NCI-H748 treated with DMSO at 0.1 percent for 48 hours (cell line): ENCODE measurements around the gene STAT5B.
A peak's percentile ranks its signal among the peaks of the same experiment; 100 is the strongest.
"Not testable (repeated sequence)": the region's sequence is repeated elsewhere in the genome, so short reads cannot be mapped to it uniquely, and the experiment has no call there.

Experiments used
- DNase-seq: peaks from one replicate; lab custom pipeline; 2025; lab: John Stamatoyannopoulos, UW

STAT5B gene

GRCh38 chr17:42233156-42233555, 43.0 kb downstream of the STAT5B start:
- no peak for DNase-seq

- no peak for DNase-seq
Observed at GRCh38 chr17:42230225-42230624, 46.0 kb downstream of the STAT5B start.

GRCh38 chr17:42227849-42228700, 48.1 kb downstream of the STAT5B start:
- DNase-seq, result no peak

GRCh38 chr17:42225646-42226045, 50.5 kb downstream of the STAT5B start:
- DNase-seq, result no peak

GRCh38 chr17:42224651-42225050, 51.5 kb downstream of the STAT5B start:
- DNase-seq, result no peak

- DNase-seq, result peak; percentile 24
Observed at GRCh38 chr17:42221886-42222745, 54.1 kb downstream of the STAT5B start.

- DNase-seq, result not testable (repeated sequence)
Observed at GRCh38 chr17:42219280-42219679, 56.9 kb downstream of the STAT5B start.

- DNase-seq, result no peak
Observed at GRCh38 chr17:42214156-42214555, 62.0 kb downstream of the STAT5B start.

GRCh38 chr17:42212382-42212781, 63.8 kb downstream of the STAT5B start:
- no peak for DNase-seq

GRCh38 chr17:42211921-42212341, 64.3 kb downstream of the STAT5B start:
- not testable (repeated sequence) for DNase-seq

- DNase-seq, result no peak
Observed at GRCh38 chr17:42210046-42210445, 66.1 kb downstream of the STAT5B start.

GRCh38 chr17:42206153-42206612, 70.0 kb downstream of the STAT5B start:
- not testable (repeated sequence) for DNase-seq

GRCh38 chr17:42203354-42203753, 72.8 kb downstream of the STAT5B start:
- DNase-seq, result no peak

- DNase-seq, result no peak
Observed at GRCh38 chr17:42202696-42203095, 73.5 kb downstream of the STAT5B start.

- DNase-seq, result no peak
Observed at GRCh38 chr17:42202159-42202558, 74.0 kb downstream of the STAT5B start.

GRCh38 chr17:42201458-42201772, 74.8 kb downstream of the STAT5B start:
- DNase-seq, result no peak

GRCh38 chr17:42200706-42201457, 75.3 kb downstream of the STAT5B start:
- no peak for DNase-seq

- no peak for DNase-seq
Observed at GRCh38 chr17:42199416-42200011, 76.7 kb downstream of the STAT5B start.

GRCh38 chr17:42198897-42199296, 77.3 kb downstream of the STAT5B start:
- DNase-seq, result no peak

- no peak for DNase-seq
Observed at GRCh38 chr17:42197564-42198156, 78.5 kb downstream of the STAT5B start.
